ENCODE measurements around the gene TSHZ2. TPM values are rescaled to one million over a fixed set of nuclear protein-coding genes. Genes with fewer than 3 reads are reported as not detected.

Gene TSHZ2
- total RNA-seq, 1 experiment from 2014 or later, result 0.07 TPM

DNA sequence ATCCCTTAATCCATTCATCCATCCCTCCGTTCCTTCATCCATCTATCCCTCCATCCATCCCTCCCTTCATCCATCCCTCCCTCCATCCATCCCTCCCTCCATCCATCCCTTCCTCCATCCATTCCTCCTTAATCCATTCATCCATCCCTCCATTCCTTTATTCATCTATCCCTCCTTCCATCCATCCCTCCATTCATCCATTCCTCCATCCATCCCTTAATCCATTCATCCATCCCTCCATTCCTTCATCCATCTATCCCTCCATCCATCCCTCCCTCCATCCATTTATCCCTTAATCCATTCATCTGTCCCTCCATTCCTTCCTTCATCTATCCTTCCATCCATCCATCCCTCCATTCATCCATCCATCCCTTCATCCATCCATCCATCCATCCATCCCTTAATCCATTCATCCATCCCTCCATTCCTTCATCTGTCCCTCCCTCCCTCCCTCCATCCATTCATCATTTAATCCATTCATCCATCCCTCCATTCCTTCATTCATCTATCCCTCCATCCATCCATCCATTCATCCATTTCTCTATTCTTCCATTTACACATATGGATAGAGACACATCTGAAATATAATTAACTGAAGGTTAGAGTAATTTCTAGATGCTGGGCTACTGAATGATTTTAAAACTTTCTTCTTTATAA, 100.9 kb downstream of the TSHZ2 start:
- no peaks in the 10 kb centered on the region for H3K9me3 ChIP-seq (ENCODE audit: control insufficient read depth, low read depth, low read length)
- H3K4me1 Mint-ChIP-seq, result peaks cover 0 to 2% of the 10 kb centered on the region in 2 experiments; a peak in 1 of 4 replicates
- no peaks in the 10 kb centered on the region for H3K4me1 ChIP-seq (ENCODE audit: insufficient read depth, low read length)
- H3K9me3 Mint-ChIP-seq, result peaks cover 0 to 3% of the 10 kb centered on the region in 2 experiments; a peak in 2 of 5 replicates
- H3K27me3 Mint-ChIP-seq (ENCODE audit: low read depth), result no peaks in the 10 kb centered on the region; the same call in 1 of the 2 replicates
- no peak overlapping the region for H2BK5ac ChIP-seq (ENCODE audit: insufficient read length, low read length)
- H2AK5ac ChIP-seq (ENCODE audit: insufficient read length, low read length), result no peak overlapping the region
- no peak overlapping the region for H3K9ac ChIP-seq (ENCODE audit: extremely low read depth, insufficient read length, low read length)
- no peaks in the 10 kb centered on the region for H4K20me1 ChIP-seq (ENCODE audit: control insufficient read depth, insufficient read depth, insufficient read length)
- no peak overlapping the region for H2BK15ac ChIP-seq (ENCODE audit: low read depth, low read length)
- WGBS (ENCODE audit: extremely low coverage, insufficient read length, low lambda C conversion rate), result 100% methylated on average over 1 of the region's 1 CpG
- H4K5ac ChIP-seq (ENCODE audit: insufficient read length, low read depth, low read length), result no peak overlapping the region
- no peak overlapping the region for H3K27ac ChIP-seq (ENCODE audit: insufficient read length, low read depth, low read length)
- H3K27me3 ChIP-seq (ENCODE audit: insufficient read depth, low read length), result no peaks in the 10 kb centered on the region
- no peak overlapping the region for H3T11ph ChIP-seq (ENCODE audit: low read length)
- no peak overlapping the region for H2BK120ac ChIP-seq (ENCODE audit: low read depth, low read length, poor library complexity, severe bottlenecking)
- no peak overlapping the region for H2AFZ ChIP-seq (ENCODE audit: low read length)
- H3K79me2 ChIP-seq (ENCODE audit: insufficient read depth, low read length), result no peaks in the 10 kb centered on the region
- no peak overlapping the region for H3K27ac Mint-ChIP-seq
- no peak overlapping the region for H4K91ac ChIP-seq (ENCODE audit: insufficient read length, low read depth, low read length)
- no peak overlapping the region for H4K8ac ChIP-seq (replicated peaks; ENCODE audit: insufficient read length, low read depth, low read length)
- peaks cover 0 to 4% (median 0%) of the 10 kb centered on the region in 3 experiments; a peak in 2 of 7 replicates for H3K36me3 Mint-ChIP-seq (ENCODE audit: insufficient read depth in 1 of 3, low read depth in 3 of 3)
- H2BK12ac ChIP-seq (ENCODE audit: insufficient read length, low read depth, low read length), result no peak overlapping the region
- H3K4me3 Mint-ChIP-seq, result no peak overlapping the region
- TF ChIP-seq, protein P1, sequence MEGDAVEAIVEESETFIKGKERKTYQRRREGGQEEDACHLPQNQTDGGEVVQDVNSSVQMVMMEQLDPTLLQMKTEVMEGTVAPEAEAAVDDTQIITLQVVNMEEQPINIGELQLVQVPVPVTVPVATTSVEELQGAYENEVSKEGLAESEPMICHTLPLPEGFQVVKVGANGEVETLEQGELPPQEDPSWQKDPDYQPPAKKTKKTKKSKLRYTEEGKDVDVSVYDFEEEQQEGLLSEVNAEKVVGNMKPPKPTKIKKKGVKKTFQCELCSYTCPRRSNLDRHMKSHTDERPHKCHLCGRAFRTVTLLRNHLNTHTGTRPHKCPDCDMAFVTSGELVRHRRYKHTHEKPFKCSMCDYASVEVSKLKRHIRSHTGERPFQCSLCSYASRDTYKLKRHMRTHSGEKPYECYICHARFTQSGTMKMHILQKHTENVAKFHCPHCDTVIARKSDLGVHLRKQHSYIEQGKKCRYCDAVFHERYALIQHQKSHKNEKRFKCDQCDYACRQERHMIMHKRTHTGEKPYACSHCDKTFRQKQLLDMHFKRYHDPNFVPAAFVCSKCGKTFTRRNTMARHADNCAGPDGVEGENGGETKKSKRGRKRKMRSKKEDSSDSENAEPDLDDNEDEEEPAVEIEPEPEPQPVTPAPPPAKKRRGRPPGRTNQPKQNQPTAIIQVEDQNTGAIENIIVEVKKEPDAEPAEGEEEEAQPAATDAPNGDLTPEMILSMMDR (conservative IDR thresholded peaks at IDR 0.05), result no peak
- no peak overlapping the region for H3K23ac ChIP-seq (ENCODE audit: insufficient read length, low read depth, low read length)
- no peak overlapping the region for H3K56ac ChIP-seq (ENCODE audit: insufficient read length, low read depth, low read length)
- H3K79me1 ChIP-seq (ENCODE audit: insufficient read depth, low read depth, low read length, poor library complexity, severe bottlenecking), result no peaks in the 10 kb centered on the region
- H3K4me2 ChIP-seq (ENCODE audit: insufficient read depth, insufficient read length, low read length), result no peak overlapping the region
- H3K18ac ChIP-seq (ENCODE audit: insufficient read length, low read depth, low read length), result no peak overlapping the region
- no peak for DNase-seq
- no peak overlapping the region for H3K14ac ChIP-seq (ENCODE audit: insufficient read depth, low read length)
- no peaks in the 10 kb centered on the region for H3K23me2 ChIP-seq (ENCODE audit: insufficient read length, low read depth, low read length, poor library complexity, severe bottlenecking)
- H2BK20ac ChIP-seq (ENCODE audit: low read depth, low read length, poor library complexity, severe bottlenecking), result no peak overlapping the region
- no peak overlapping the region for H3K4ac ChIP-seq (ENCODE audit: low read depth, low read length)

Data from H9 (cell line).